ENCODE measurements around the gene ANKRD33B. TPM values are rescaled to one million over a fixed set of nuclear protein-coding genes. Genes with fewer than 3 reads are reported as not detected.
A peak's percentile ranks its signal among the peaks of the same experiment; 100 is the strongest.

ANKRD33B gene
- total RNA-seq, 1 experiment from 2014 or later = 25.3 TPM

- Mint-ChIP-seq H3K4me1 (ENCODE audit: low read depth, unreplicated experiment) (peaks cover 14% of the 10 kb centered on the region), H3K27me3 (ENCODE audit: insufficient read depth, unreplicated experiment) (no peaks in the 10 kb centered on the region), H3K4me3 (ENCODE audit: unreplicated experiment) (no peak overlapping the region), H3K36me3 (ENCODE audit: insufficient read depth, unreplicated experiment) (peaks cover 7% of the 10 kb centered on the region), H3K9me3 (ENCODE audit: unreplicated experiment) (no peaks in the 10 kb centered on the region), H3K27ac (ENCODE audit: unreplicated experiment) (no peak overlapping the region)
- CTCF ChIA-PET = interaction anchor here (1.0 kb wide), 1 partner anchor 415 kb away, joined by 3 read pairs; no protein-coding TSS in a partner anchor
- BruUV-seq (replicated peaks) = no TSS peak
- intact Hi-C loops (cut with micrococcal nuclease; ENCODE audit: unreplicated experiment) = loop anchor here (1.0 to 5.0 kb wide), 3 partner anchors 107 to 487 kb away; no protein-coding TSS in a partner anchor
- peak; percentile 62 to 67 for TF ChIP-seq CTCF (IDR thresholded peaks at IDR 0.05; ENCODE audit: insufficient read depth in 1 of 2, low read depth in 1 of 2, low read length in 1 of 2, severe bottlenecking in 1 of 2, unreplicated experiment in 1 of 2)
- no peak overlapping the region for H3K4me3 ChIP-seq (ENCODE audit: low read depth, low read length)
- H3K27me3 ChIP-seq (replicated peaks; ENCODE audit: control insufficient read depth, insufficient read depth, low read length) = no peaks in the 10 kb centered on the region
- peaks cover 16% of the 10 kb centered on the region; the same call in 1 of the 2 replicates for H3K4me1 ChIP-seq
- H3K9me3 ChIP-seq = no peaks in the 10 kb centered on the region
- DNase-seq = peak; percentile 53 to 63
- no peaks in the 10 kb centered on the region for H3K36me3 ChIP-seq (ENCODE audit: control insufficient read depth, insufficient read depth, low read length)
- POLR2A ChIA-PET = no interaction called here
Observed at GRCh38 chr5:10695055-10695649, 131.3 kb downstream of the ANKRD33B start.

- no peak for TF ChIP-seq CTCF (IDR thresholded peaks at IDR 0.05; ENCODE audit: insufficient read depth in 1 of 2, low read depth in 1 of 2, low read length in 1 of 2, severe bottlenecking in 1 of 2, unreplicated experiment in 1 of 2)
- BruUV-seq (replicated peaks) = no TSS peak
- intact Hi-C loops (cut with micrococcal nuclease; ENCODE audit: unreplicated experiment) = loop anchor here (1.0 to 5.0 kb wide), 3 partner anchors 106 to 486 kb away; no protein-coding TSS in a partner anchor
- Histone ChIP-seq H3K27me3 (replicated peaks; ENCODE audit: control insufficient read depth, insufficient read depth, low read length) (no peaks in the 10 kb centered on the region), H3K36me3 (ENCODE audit: control insufficient read depth, insufficient read depth, low read length) (no peaks in the 10 kb centered on the region), H3K9me3 (no peaks in the 10 kb centered on the region), H3K4me3 (ENCODE audit: low read depth, low read length) (no peak overlapping the region), H3K4me1 (peaks cover 16% of the 10 kb centered on the region; the same call in 1 of the 2 replicates)
- Mint-ChIP-seq H3K27ac (ENCODE audit: unreplicated experiment) (no peak overlapping the region), H3K36me3 (ENCODE audit: insufficient read depth, unreplicated experiment) (peaks cover 12% of the 10 kb centered on the region), H3K27me3 (ENCODE audit: insufficient read depth, unreplicated experiment) (no peaks in the 10 kb centered on the region), H3K4me3 (ENCODE audit: unreplicated experiment) (no peak overlapping the region), H3K9me3 (ENCODE audit: unreplicated experiment) (no peaks in the 10 kb centered on the region), H3K4me1 (ENCODE audit: low read depth, unreplicated experiment) (peaks cover 9% of the 10 kb centered on the region)
- ChIA-PET CTCF (interaction anchor here (1.0 kb wide), 1 partner anchor 414 kb away, joined by 3 read pairs; no protein-coding TSS in a partner anchor), POLR2A (no interaction called here)
- no peak for DNase-seq
Observed at GRCh38 chr5:10695759-10696543, 132.1 kb downstream of the ANKRD33B start.

GRCh38 chr5:10699281-10699874 lies 135.5 kb downstream of the ANKRD33B start:
- POLR2A ChIA-PET = no interaction called here
- no TSS peak for BruUV-seq (replicated peaks)
- Histone ChIP-seq H3K9me3 (no peaks in the 10 kb centered on the region), H3K36me3 (ENCODE audit: control insufficient read depth, insufficient read depth, low read length) (no peaks in the 10 kb centered on the region), H3K27me3 (replicated peaks; ENCODE audit: control insufficient read depth, insufficient read depth, low read length) (no peaks in the 10 kb centered on the region), H3K4me1 (peaks cover 12% of the 10 kb centered on the region; the same call in 1 of the 2 replicates), H3K4me3 (ENCODE audit: low read depth, low read length) (no peak overlapping the region)
- H3K9me3 Mint-ChIP-seq (ENCODE audit: unreplicated experiment) = no peaks in the 10 kb centered on the region
- intact Hi-C loops (cut with micrococcal nuclease; ENCODE audit: unreplicated experiment) = loop anchor here (5.0 kb wide), 1 partner anchor 483 kb away; no protein-coding TSS in a partner anchor
- no peaks in the 10 kb centered on the region for H3K27me3 Mint-ChIP-seq (ENCODE audit: insufficient read depth, unreplicated experiment)
- CTCF ChIA-PET = no interaction called here
- no peak for DNase-seq
- no peak overlapping the region for H3K4me3 Mint-ChIP-seq (ENCODE audit: unreplicated experiment)
- H3K36me3 Mint-ChIP-seq (ENCODE audit: insufficient read depth, unreplicated experiment) = peaks cover 12% of the 10 kb centered on the region
- peaks cover 8% of the 10 kb centered on the region for H3K4me1 Mint-ChIP-seq (ENCODE audit: low read depth, unreplicated experiment)
- H3K27ac Mint-ChIP-seq (ENCODE audit: unreplicated experiment) = no peak overlapping the region
- TF ChIP-seq CTCF (IDR thresholded peaks at IDR 0.05; ENCODE audit: insufficient read depth in 1 of 2, low read depth in 1 of 2, low read length in 1 of 2, severe bottlenecking in 1 of 2, unreplicated experiment in 1 of 2) = no peak
